GM18861 (cell line): ENCODE measurements around the gene GRK3.
"Not testable (repeated sequence)": the region's sequence is repeated elsewhere in the genome, so short reads cannot be mapped to it uniquely, and the experiment has no call there.

ENCODE experiments used
- ATAC-seq: cut with Tn5 transposase; IDR thresholded peaks from one replicate; pipeline ENCODE4 v1.9.1; 2021; ENCODE audit not compliant: unreplicated experiment

GRK3 gene

GRCh38 chr22:25548866-25549464 lies 15.5 kb upstream of the GRK3 start:
- ATAC-seq = no peak

GRCh38 chr22:25551396-25551795 lies 13.1 kb upstream of the GRK3 start:
- no peak for ATAC-seq

GRCh38 chr22:25552405-25552804 lies 12.1 kb upstream of the GRK3 start:
- ATAC-seq = not testable (repeated sequence)

- no peak for ATAC-seq
Observed at GRCh38 chr22:25553131-25553530, 11.3 kb upstream of the GRK3 start.

GRCh38 chr22:25554238-25554671 lies 10.2 kb upstream of the GRK3 start:
- no peak for ATAC-seq

- no peak for ATAC-seq
Observed at GRCh38 chr22:25554689-25555088, 9.8 kb upstream of the GRK3 start.

- no peak for ATAC-seq
Observed at GRCh38 chr22:25555586-25555985, 8.9 kb upstream of the GRK3 start.

GRCh38 chr22:25557218-25557617 lies 7.3 kb upstream of the GRK3 start:
- ATAC-seq = no peak

GRCh38 chr22:25558341-25558740 lies 6.1 kb upstream of the GRK3 start:
- no peak for ATAC-seq

- not testable (repeated sequence) for ATAC-seq
Observed at GRCh38 chr22:25559910-25560309, 4.6 kb upstream of the GRK3 start.

- ATAC-seq = not testable (repeated sequence)
Observed at GRCh38 chr22:25561182-25561581, 3.3 kb upstream of the GRK3 start.

- ATAC-seq = not testable (repeated sequence)
Observed at GRCh38 chr22:25561927-25562326, 2.5 kb upstream of the GRK3 start.

- not testable (repeated sequence) for ATAC-seq
Observed at GRCh38 chr22:25562966-25563760, 1.3 kb upstream of the GRK3 start.

- ATAC-seq = no peak
Observed at GRCh38 chr22:25563761-25564319, 635 bp upstream of the GRK3 start.

- no peak for ATAC-seq
Observed at GRCh38 chr22:25564979-25565677, 653 bp downstream of the GRK3 start.

GRCh38 chr22:25566186-25566897 lies 1.9 kb downstream of the GRK3 start:
- no peak for ATAC-seq

- ATAC-seq = no peak
Observed at GRCh38 chr22:25566898-25567235, 2.4 kb downstream of the GRK3 start.

- ATAC-seq = no peak
Observed at GRCh38 chr22:25567251-25567675, 2.8 kb downstream of the GRK3 start.

- not testable (repeated sequence) for ATAC-seq
Observed at GRCh38 chr22:25568066-25568465, 3.6 kb downstream of the GRK3 start.

- ATAC-seq = no peak
Observed at GRCh38 chr22:25569361-25569760, 4.9 kb downstream of the GRK3 start.

- ATAC-seq = no peak
Observed at GRCh38 chr22:25569983-25570382, 5.5 kb downstream of the GRK3 start.
